Keratinocyte (primary cell): ENCODE results near the gene EFHD2. TPM values are rescaled to one million over a fixed set of nuclear protein-coding genes. Genes with fewer than 3 reads are reported as not detected.

ENCODE experiments used
- DNase-seq: peaks from one replicate; pipeline ENCODE4 v3.0.0-alpha.2; 2011; ENCODE audit warnings: low read depth, missing footprints, low spot score
- FAIRE-seq: peaks from 2 replicates; lab custom pipeline; 2011; peaks lifted over from hg19 to GRCh38; lab: Jason Lieb, UNC
- H2AFZ ChIP-seq: 2 replicates; pipeline ENCODE4 v1.6.0; 2012; ENCODE audit warnings: low read length, control low read depth, inconsistent platforms; ENCODE audit not compliant: control insufficient read depth
- H3K27ac ChIP-seq: 2 replicates; pipeline ENCODE4 v1.5.1; 2011; ENCODE audit warnings: low read length; ENCODE audit not compliant: control insufficient read depth, insufficient read depth
- H3K27me3 ChIP-seq: 3 replicates; pipeline ENCODE4 v1.6.0; 2011; ENCODE audit warnings: low read length; ENCODE audit not compliant: control insufficient read depth, insufficient read depth; ENCODE audit errors: extremely low read depth
- H3K36me3 ChIP-seq, 2 experiments: 2 replicates in 1 of 2; 3 replicates in 1 of 2; pipeline ENCODE4 v1.5.1; 2011; ENCODE audit warnings: low read length in 2 of 2, mild to moderate bottlenecking in 1 of 2; ENCODE audit not compliant: control insufficient read depth in 2 of 2, insufficient read depth in 2 of 2; ENCODE audit errors: extremely low read depth in 1 of 2
- H3K4me1 ChIP-seq: 3 replicates; pipeline ENCODE4 v1.5.1; 2011; ENCODE audit warnings: low read length; ENCODE audit not compliant: control insufficient read depth, insufficient read depth; ENCODE audit errors: extremely low read depth
- H3K4me2 ChIP-seq: 3 replicates; pipeline ENCODE4 v1.6.0; 2011; ENCODE audit warnings: low read depth, low read length; ENCODE audit not compliant: control insufficient read depth, insufficient read depth; ENCODE audit errors: extremely low read depth
- H3K4me3 ChIP-seq, 3 experiments: fragments of 200-600 bp in 1 of 3; sonication (generic) in 1 of 3; 2 replicates in 2 of 3; 3 replicates in 1 of 3; pipeline ENCODE4 v1.5.1; 2011 to 2016; ENCODE audit warnings: low read length in 3 of 3, mild to moderate bottlenecking in 3 of 3, control low read depth in 2 of 3, inconsistent platforms in 1 of 3, low read depth in 1 of 3, mixed read lengths in 1 of 3, mixed run types in 1 of 3, moderate library complexity in 1 of 3; ENCODE audit not compliant: control insufficient read depth in 2 of 3, insufficient read depth in 2 of 3; ENCODE audit errors: extremely low read depth in 1 of 3
- H3K79me2 ChIP-seq: 2 replicates; pipeline ENCODE4 v1.6.0; 2012; ENCODE audit warnings: low read length; ENCODE audit not compliant: control insufficient read depth, insufficient read depth
- H3K9ac ChIP-seq: 3 replicates; pipeline ENCODE4 v1.6.0; 2011; ENCODE audit warnings: low read length; ENCODE audit not compliant: control insufficient read depth, insufficient read depth; ENCODE audit errors: extremely low read depth
- H3K9me1 ChIP-seq: 3 replicates; pipeline ENCODE4 v1.6.0; 2011; ENCODE audit warnings: low read length; ENCODE audit not compliant: control insufficient read depth, insufficient read depth; ENCODE audit errors: extremely low read depth
- H3K9me3 ChIP-seq: 2 replicates; pipeline ENCODE4 v1.5.1; 2012; ENCODE audit warnings: low read depth, low read length; ENCODE audit not compliant: control insufficient read depth
- H4K20me1 ChIP-seq: 3 replicates; pipeline ENCODE4 v1.6.0; 2011; ENCODE audit warnings: low read length; ENCODE audit not compliant: control insufficient read depth, insufficient read depth; ENCODE audit errors: extremely low read depth
- EZH2 ChIP-seq: IDR thresholded peaks from one replicate; pipeline ENCODE4 v1.6.1; 2012; ENCODE audit warnings: inconsistent platforms, mild to moderate bottlenecking, low read length, moderate library complexity
- dilution Hi-C: fragments of 300-500 bp; cut with MboI; formaldehyde crosslinking; loops from one replicate; pipeline ENCODE4 v1.7.0; 2020; ENCODE audit warnings: low sequenced_read_pairs; ENCODE audit not compliant: extremely low pct_ligation_motif_present
- polyA plus RNA-seq, 5 experiments: library from polyadenylated mRNA; depleted of rRNA in 3 of 5; stranded (reverse) in 3 of 5; stranded (forward) in 1 of 5; unstranded in 1 of 5; fragments of >200 nt; gene quantifications; 1 replicate in 1 of 5; 2 replicates in 3 of 5; 3 replicates in 1 of 5; pipeline versions ENCODE4 v1.2.1 to v1.2.3, GENCODE V29; 2011 to 2012; ENCODE audit warnings: missing spikeins in 2 of 5, low read depth in 1 of 5, low replicate concordance in 1 of 5
- TF ChIP-seq, protein P1 (sequence below), 3 experiments: IDR thresholded peaks in 1 of 3; conservative IDR thresholded peaks in 1 of 3; optimal IDR thresholded peaks in 1 of 3; 2 replicates in 2 of 3; 3 replicates in 1 of 3; pipeline versions ENCODE3 to v1.5.1; 2011; ENCODE audit warnings: low read length in 3 of 3, mild to moderate bottlenecking in 3 of 3, moderate library complexity in 2 of 3, control low read depth in 1 of 3, inconsistent platforms in 1 of 3; ENCODE audit not compliant: insufficient read depth in 2 of 3; ENCODE audit errors: extremely low read depth in 1 of 3

The EFHD2 gene
- polyA plus RNA-seq, 1 donor (not counting 4 experiments of a cell fraction or from before 2014, with no cell fraction given): 47.6 TPM

- no peak overlapping the region for H3K27ac ChIP-seq
- DNase-seq (no peak), FAIRE-seq (no peak)
- H3K9ac ChIP-seq: no peak overlapping the region
- no peaks in the 10 kb centered on the region for H4K20me1 ChIP-seq
- H3K9me3 ChIP-seq: no peaks in the 10 kb centered on the region
- no peak overlapping the region for H2AFZ ChIP-seq
- H3K4me2 ChIP-seq: no peak overlapping the region
- no peaks in the 10 kb centered on the region for H3K27me3 ChIP-seq
- no peaks in the 10 kb centered on the region for H3K4me1 ChIP-seq
- H3K9me1 ChIP-seq: peaks cover under 1% of the 10 kb centered on the region
- H3K36me3 ChIP-seq: no peaks in the 10 kb centered on the region
- no peak for TF ChIP-seq EZH2
- TF ChIP-seq, protein P1, sequence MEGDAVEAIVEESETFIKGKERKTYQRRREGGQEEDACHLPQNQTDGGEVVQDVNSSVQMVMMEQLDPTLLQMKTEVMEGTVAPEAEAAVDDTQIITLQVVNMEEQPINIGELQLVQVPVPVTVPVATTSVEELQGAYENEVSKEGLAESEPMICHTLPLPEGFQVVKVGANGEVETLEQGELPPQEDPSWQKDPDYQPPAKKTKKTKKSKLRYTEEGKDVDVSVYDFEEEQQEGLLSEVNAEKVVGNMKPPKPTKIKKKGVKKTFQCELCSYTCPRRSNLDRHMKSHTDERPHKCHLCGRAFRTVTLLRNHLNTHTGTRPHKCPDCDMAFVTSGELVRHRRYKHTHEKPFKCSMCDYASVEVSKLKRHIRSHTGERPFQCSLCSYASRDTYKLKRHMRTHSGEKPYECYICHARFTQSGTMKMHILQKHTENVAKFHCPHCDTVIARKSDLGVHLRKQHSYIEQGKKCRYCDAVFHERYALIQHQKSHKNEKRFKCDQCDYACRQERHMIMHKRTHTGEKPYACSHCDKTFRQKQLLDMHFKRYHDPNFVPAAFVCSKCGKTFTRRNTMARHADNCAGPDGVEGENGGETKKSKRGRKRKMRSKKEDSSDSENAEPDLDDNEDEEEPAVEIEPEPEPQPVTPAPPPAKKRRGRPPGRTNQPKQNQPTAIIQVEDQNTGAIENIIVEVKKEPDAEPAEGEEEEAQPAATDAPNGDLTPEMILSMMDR (optimal IDR thresholded peaks at IDR 0.05 in 1 of 3, IDR thresholded peaks at IDR 0.05 in 1 of 3, conservative IDR thresholded peaks at IDR 0.05 in 1 of 3; ENCODE audit: extremely low read depth in 1 of 3, insufficient read depth in 2 of 3, low read length in 3 of 3): no peak
- no peak overlapping the region for H3K4me3 ChIP-seq
- dilution Hi-C loops: no loop called here
- H3K79me2 ChIP-seq: no peaks in the 10 kb centered on the region
These were observed 39.9 kb downstream of the EFHD2 start for GRCh38 chr1:15449567-15449966.

DNA sequence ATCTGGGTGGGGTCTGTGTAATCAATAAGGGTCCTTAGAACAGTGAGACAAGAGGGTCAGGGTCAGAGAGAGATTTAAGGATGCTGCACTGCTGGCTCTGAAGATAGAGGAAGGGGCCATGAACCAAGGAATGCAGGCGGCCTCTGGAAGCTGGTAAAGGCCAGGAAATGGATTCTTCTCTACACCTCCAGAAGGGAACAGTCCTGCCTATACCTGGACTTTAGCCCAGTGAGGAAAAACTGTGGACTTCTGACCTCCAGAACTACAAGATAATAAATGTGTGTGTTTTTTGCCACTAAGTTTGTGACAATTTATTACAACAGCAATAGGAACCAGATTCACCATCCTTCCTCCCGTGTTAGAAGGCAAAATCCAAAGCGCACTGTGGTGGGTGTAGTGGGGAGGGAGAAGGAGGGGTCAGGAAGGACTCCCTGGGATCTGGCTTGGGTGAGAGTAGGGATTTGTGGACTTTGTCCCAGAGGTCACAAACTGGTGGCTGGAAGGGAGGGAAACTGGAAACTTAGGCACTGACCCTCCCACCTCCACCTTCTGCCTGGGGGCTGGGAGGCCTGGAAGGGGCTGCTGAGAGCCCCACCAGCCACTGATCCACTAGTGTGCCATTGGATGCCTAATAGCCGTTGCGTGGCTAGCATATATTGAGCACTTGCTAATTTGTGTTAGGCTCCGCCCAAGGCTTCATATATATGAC is 41.5 kb downstream of the EFHD2 start:
- no peaks in the 10 kb centered on the region for H4K20me1 ChIP-seq
- TF ChIP-seq, protein P1 (optimal IDR thresholded peaks at IDR 0.05 in 1 of 3, IDR thresholded peaks at IDR 0.05 in 1 of 3, conservative IDR thresholded peaks at IDR 0.05 in 1 of 3; ENCODE audit: extremely low read depth in 1 of 3, insufficient read depth in 2 of 3, low read length in 3 of 3): no peak
- TF ChIP-seq EZH2: no peak
- no peaks in the 10 kb centered on the region for H3K36me3 ChIP-seq
- H3K9ac ChIP-seq: no peak overlapping the region
- no peaks in the 10 kb centered on the region for H3K4me1 ChIP-seq
- H3K27me3 ChIP-seq: no peaks in the 10 kb centered on the region
- DNase-seq (no peak), FAIRE-seq (no peak)
- no peak overlapping the region for H2AFZ ChIP-seq
- no peaks in the 10 kb centered on the region for H3K79me2 ChIP-seq
- dilution Hi-C loops: no loop called here
- no peaks in the 10 kb centered on the region for H3K9me3 ChIP-seq
- no peak overlapping the region for H3K27ac ChIP-seq
- H3K9me1 ChIP-seq: no peaks in the 10 kb centered on the region
- H3K4me3 ChIP-seq: no peak overlapping the region
- H3K4me2 ChIP-seq: no peak overlapping the region
